Endothelial cell of umbilical vein (primary cell): ENCODE measurements around the gene MEI1. TPM values are rescaled to one million over a fixed set of nuclear protein-coding genes. Genes with fewer than 3 reads are reported as not detected.

Source experiments
- BruUV-seq: library from RNA; stranded (reverse); fragments of 400-500 nt; replicated peaks from 2 replicates; lab custom pipeline; 2021; lab: Mats Ljungman, UMichigan
- CTCF ChIA-PET: fragments of 300-600, 350-600 bp; sonication (Branson Sonifier 250); formaldehyde crosslinking; loops from one replicate; lab custom pipeline; 2021; ENCODE audit warnings: antibody characterized with exemption, inconsistent platforms; lab: Charles Lee
- POLR2A ChIA-PET: fragments of 300-600, 350-600 bp; sonication (Branson Sonifier 250); formaldehyde crosslinking; loops from one replicate; lab custom pipeline; 2021; ENCODE audit warnings: antibody characterized with exemption, inconsistent platforms; lab: Charles Lee
- DNase-seq: peaks from one replicate; pipeline ENCODE4 v3.0.0-alpha.2; 2011; ENCODE audit warnings: low read depth, low spot score
- FAIRE-seq: peaks from 2 replicates; lab custom pipeline; 2011; peaks lifted over from hg19 to GRCh38; lab: Jason Lieb, UNC
- H2AFZ ChIP-seq: 2 replicates; pipeline ENCODE4 v1.6.0; 2012; ENCODE audit warnings: low read depth, low read length, control low read depth, inconsistent platforms
- H3K27ac ChIP-seq: 2 replicates; pipeline ENCODE4 v1.5.1; 2011; ENCODE audit warnings: low read depth, mild to moderate bottlenecking, control low read depth, low read length, moderate library complexity; ENCODE audit not compliant: insufficient read depth
- H3K27me3 ChIP-seq, 2 experiments: 2 replicates each; pipeline versions ENCODE4 v1.6.0 to v1.6.1; 2011; ENCODE audit warnings: low read length in 2 of 2, mixed read lengths in 1 of 2; ENCODE audit not compliant: control insufficient read depth in 2 of 2, insufficient read depth in 2 of 2
- H3K36me3 ChIP-seq, 2 experiments: 2 replicates in 1 of 2; 3 replicates in 1 of 2; pipeline ENCODE4 v1.5.1; 2011; ENCODE audit warnings: low read length in 2 of 2, mild to moderate bottlenecking in 1 of 2, moderate library complexity in 1 of 2; ENCODE audit not compliant: control insufficient read depth in 2 of 2, insufficient read depth in 2 of 2; ENCODE audit errors: extremely low read depth in 1 of 2
- H3K4me1 ChIP-seq: 3 replicates; pipeline ENCODE4 v1.5.1; 2011; ENCODE audit warnings: mild to moderate bottlenecking, low read length; ENCODE audit not compliant: control insufficient read depth, insufficient read depth; ENCODE audit errors: extremely low read depth
- H3K4me2 ChIP-seq: 2 replicates; pipeline ENCODE4 v1.6.1; 2011; ENCODE audit warnings: low read length, control low read depth, mixed read lengths; ENCODE audit not compliant: insufficient read depth
- H3K4me3 ChIP-seq, 3 experiments: fragments of 200-600 bp in 1 of 3; sonication (generic), shearing (Covaris generic) in 1 of 3; replicated peaks in 1 of 3; 2 replicates each; pipeline ENCODE4 v1.5.1; 2011 to 2016; ENCODE audit warnings: control low read depth in 3 of 3, low read length in 3 of 3, mild to moderate bottlenecking in 2 of 3, inconsistent platforms in 1 of 3, low read depth in 1 of 3, moderate library complexity in 1 of 3; ENCODE audit not compliant: insufficient read depth in 1 of 3
- H3K79me2 ChIP-seq: 2 replicates; pipeline ENCODE4 v1.6.0; 2012; ENCODE audit warnings: low read length, inconsistent platforms; ENCODE audit not compliant: control insufficient read depth, insufficient read depth
- H3K9ac ChIP-seq: replicated peaks from 2 replicates; pipeline ENCODE3; 2011; ENCODE audit warnings: low read length, control low read depth; ENCODE audit not compliant: insufficient read depth; ENCODE audit errors: extremely low read depth
- H3K9me1 ChIP-seq: replicated peaks from 3 replicates; pipeline ENCODE4 v1.6.0; 2011; ENCODE audit warnings: mild to moderate bottlenecking, low read length; ENCODE audit not compliant: control insufficient read depth, insufficient read depth; ENCODE audit errors: extremely low read depth
- H3K9me3 ChIP-seq: replicated peaks from 2 replicates; pipeline ENCODE4 v1.5.1; 2012; ENCODE audit warnings: low read length, inconsistent platforms; ENCODE audit not compliant: control insufficient read depth, insufficient read depth
- H4K20me1 ChIP-seq: replicated peaks from 2 replicates; pipeline ENCODE3; 2011; ENCODE audit warnings: mild to moderate bottlenecking, low read length; ENCODE audit not compliant: control insufficient read depth, insufficient read depth; ENCODE audit errors: extremely low read depth
- CTCF ChIP-seq, 2 donors: IDR thresholded peaks; 1 replicate in 1 of 2; 2 replicates in 1 of 2; pipeline ENCODE4 v1.5.1; 2011; ENCODE audit warnings: low read length in 2 of 2, mild to moderate bottlenecking in 2 of 2, moderate library complexity in 2 of 2, control low read depth in 1 of 2, inconsistent platforms in 1 of 2, low read depth in 1 of 2; ENCODE audit not compliant: insufficient read depth in 1 of 2; ENCODE audit errors: extremely low read depth in 1 of 2
- EZH2 ChIP-seq: IDR thresholded peaks from 2 replicates; pipeline ENCODE4 v1.6.1; 2012; ENCODE audit warnings: borderline replicate concordance, low read depth, mild to moderate bottlenecking, moderate library complexity, low read length, inconsistent platforms; ENCODE audit not compliant: severe bottlenecking
- FOS ChIP-seq: IDR thresholded peaks from 2 replicates; pipeline ENCODE4 v1.6.1; 2011; ENCODE audit warnings: mild to moderate bottlenecking, low read length, moderate library complexity, borderline replicate concordance; ENCODE audit not compliant: insufficient read depth
- GATA2 ChIP-seq: IDR thresholded peaks from 2 replicates; pipeline ENCODE4 v1.7.0; 2011; ENCODE audit warnings: low read depth, mild to moderate bottlenecking, moderate library complexity, mixed read lengths, low read length; ENCODE audit not compliant: insufficient read length, insufficient read depth
- JUN ChIP-seq: IDR thresholded peaks from 2 replicates; pipeline ENCODE4 v1.6.1; 2011; ENCODE audit warnings: borderline replicate concordance, low read depth; ENCODE audit not compliant: insufficient read length, insufficient read depth
- MAX ChIP-seq: IDR thresholded peaks from 2 replicates; pipeline ENCODE4 v1.6.1; 2011; ENCODE audit not compliant: insufficient read depth, insufficient read length
- MYC ChIP-seq: IDR thresholded peaks from one replicate; pipeline ENCODE4 v1.6.1; 2011; ENCODE audit warnings: mild to moderate bottlenecking, low read depth, low read length
- POLR2A ChIP-seq: IDR thresholded peaks from 2 replicates; pipeline ENCODE4 v1.6.1; 2012; ENCODE audit warnings: low read depth, mild to moderate bottlenecking, control low read depth, low read length
- POLR2AphosphoS5 ChIP-seq: IDR thresholded peaks from 2 replicates; pipeline ENCODE4 v1.6.1; 2012; ENCODE audit warnings: low read depth, mild to moderate bottlenecking, control low read depth, low read length, moderate library complexity; ENCODE audit not compliant: insufficient read depth
- dilution Hi-C: fragments of 300-500 bp; cut with MboI; formaldehyde crosslinking; loops from one replicate; pipeline ENCODE4 v1.15.0; 2019; ENCODE audit warnings: low sequenced_read_pairs; ENCODE audit not compliant: extremely low pct_ligation_motif_present
- intact Hi-C: fragments of 100-400 bp; cut with micrococcal nuclease; formaldehyde crosslinking; loops from one replicate; pipeline ENCODE4 v1.10.0; 2022
- polyA plus RNA-seq, 4 experiments: library from polyadenylated mRNA; depleted of rRNA in 3 of 4; stranded (reverse) in 3 of 4; unstranded in 1 of 4; fragments of >200 nt; gene quantifications; 2 replicates each; pipeline versions ENCODE4 v1.2.1 to v1.2.3, GENCODE V29; 2011 to 2012; ENCODE audit warnings: missing spikeins in 1 of 4
- total RNA-seq: library from RNA; stranded (reverse); gene quantifications from 2 replicates; pipeline ENCODE4 v1.2.3, GENCODE V29; 2021

Gene MEI1
- total and polyA plus RNA-seq, 2 donors (not counting 3 experiments of a cell fraction or from before 2014, with no cell fraction given): 1.5 to 1.9 TPM

- no TSS peak for BruUV-seq
- Histone ChIP-seq H3K27me3 (no peaks in the 10 kb centered on the region), H3K79me2 (peaks cover 39% of the 10 kb centered on the region), H4K20me1 (no peaks in the 10 kb centered on the region), H3K27ac (peak within 1 kb of the TSS; percentile 73), H3K4me1 (peaks cover 16% of the 10 kb centered on the region), H3K4me2 (peak within 1 kb of the TSS; percentile 97), H3K9me1 (no peaks in the 10 kb centered on the region), H3K9me3 (no peaks in the 10 kb centered on the region), H3K36me3 (peaks cover 2 to 8% of the 10 kb centered on the region in 2 experiments), H2AFZ (peak within 1 kb of the TSS; percentile 26), H3K4me3 (peak within 1 kb of the TSS; percentile 59 to 81 (median 75)), H3K9ac (peak within 1 kb of the TSS; percentile 77)
- intact Hi-C loops (loop anchor here (2.0 kb wide), 3 partner anchors 32 to 136 kb away; partner anchors contain the start of genes CCDC134 and CENPM), dilution Hi-C loops (no loop called here)
- peak; percentile 100 for DNase-seq
- TF ChIP-seq MAX (peak; percentile 46), JUN (peak; percentile 82), POLR2AphosphoS5 (peak; percentile 74), POLR2A (peak; percentile 68), FOS (no peak), MYC (peak; percentile 18), EZH2 (no peak), CTCF (IDR thresholded peaks at IDR 0.05; ENCODE audit: extremely low read depth in 1 of 2, insufficient read depth in 1 of 2, low read depth in 1 of 2, low read length in 2 of 2) (no peak), GATA2 (no peak)
- ChIA-PET CTCF (interaction anchor here (0.6 to 2.4 kb wide), 12 partner anchors 11 to 145 kb away, joined by 3 to 16 read pairs (median 4); partner anchors contain the start of gene CCDC134), POLR2A (interaction anchor here (1.2 to 1.3 kb wide), 2 partner anchors 13 to 32 kb away, joined by 3 read pairs; partner anchors contain the start of gene CCDC134)
- FAIRE-seq: peak; percentile 100
Observed at GRCh38 chr22:41832553-41833368, 133.5 kb downstream of the MEI1 start, which contains the start of gene SREBF2. SREBF2 (plus strand) TSS chr22:41833105; CDS start chr22:41833271, 166 bp downstream.
